ENCODE measurements around the gene ANKRD42.

- no peak for TF ChIP-seq CTCF (IDR thresholded peaks at IDR 0.05; ENCODE audit: low read length)
- TF ChIP-seq EZH2phosphoT487 (IDR thresholded peaks at IDR 0.05; ENCODE audit: low read length): no peak
- TF ChIP-seq EZH2 (optimal IDR thresholded peaks at IDR 0.05; ENCODE audit: low read depth, low read length): no peak
Observed at GRCh38 chr11:83265331-83265730, 71.8 kb downstream of the ANKRD42 start.

Measured in MM.1S (cell line).